K562 (cell line): ENCODE measurements around the gene SPINT1. TPM values are rescaled to one million over a fixed set of nuclear protein-coding genes. Genes with fewer than 3 reads are reported as not detected.

Experiments
- ASH1L ChIP-seq: fragments of 450-650 bp; IDR thresholded peaks from 2 replicates; pipeline ENCODE4 v1.6.1; 2018; ENCODE audit warnings: borderline replicate concordance, mild to moderate bottlenecking, low read depth; ENCODE audit not compliant: partially characterized antibody
- BACH1 ChIP-seq: fragments of 200-800 bp; sonication (Bioruptor generic); IDR thresholded peaks from 2 replicates; pipeline ENCODE4 v1.6.1; 2016; ENCODE audit warnings: missing genetic modification characterization, missing compliant biosample characterization
- CHD2 ChIP-seq: IDR thresholded peaks from 2 replicates; pipeline ENCODE4 v1.6.1; 2011; ENCODE audit warnings: low read depth, low read length
- CREM ChIP-seq: IDR thresholded peaks from 2 replicates; pipeline ENCODE4 v1.6.1; 2014; ENCODE audit warnings: antibody characterized with exemption, low read depth
- DPF2 ChIP-seq: fragments of 450-650 bp; IDR thresholded peaks from 2 replicates; pipeline ENCODE4 v1.6.1; 2016
- EGR1 ChIP-seq: fragments of 450-650 bp; conservative IDR thresholded peaks from 2 replicates; pipeline ENCODE4 v1.6.1; 2017; ENCODE audit warnings: mild to moderate bottlenecking
- EHMT2 ChIP-seq: fragments of 450-650 bp; IDR thresholded peaks from 2 replicates; pipeline ENCODE4 v1.6.1; 2018; ENCODE audit warnings: antibody characterized with exemption
- ELF1 ChIP-seq: fragments of 200-800 bp; sonication (Bioruptor generic); IDR thresholded peaks from 2 replicates; pipeline ENCODE4 v1.6.1; 2016; ENCODE audit warnings: missing genetic modification characterization, missing compliant biosample characterization
- HDAC2 ChIP-seq: fragments of 450-650 bp; IDR thresholded peaks from 2 replicates; pipeline ENCODE4 v1.6.1; 2016; ENCODE audit warnings: mild to moderate bottlenecking
- JUN ChIP-seq, 2 experiments: sonication (generic) in 1 of 2; formaldehyde crosslinking in 1 of 2; IDR thresholded peaks; 2 replicates each; pipeline versions ENCODE4 v1.6.1 to v1.8.0; 2012 to 2022; ENCODE audit warnings: borderline replicate concordance in 2 of 2, mild to moderate bottlenecking in 2 of 2, improper control_type of control experiment in 1 of 2, low read depth in 1 of 2, low read length in 1 of 2, missing genetic modification reagents in 1 of 2
- MYC ChIP-seq, 2 experiments: fragments of 250-450 bp in 1 of 2; sonication (Bioruptor Pico) in 1 of 2; IDR thresholded peaks; 2 replicates each; pipeline versions ENCODE4 v1.5.1 to v1.6.1; 2012 to 2021; ENCODE audit warnings: low read depth in 2 of 2, borderline replicate concordance in 1 of 2, improper control_type of control experiment in 1 of 2, low read length in 1 of 2, mild to moderate bottlenecking in 1 of 2, moderate library complexity in 1 of 2
- POLR2A ChIP-seq: fragments of 450-650 bp; conservative IDR thresholded peaks from 2 replicates; pipeline ENCODE4 v1.6.1; 2016
- PYGO2 ChIP-seq: fragments of 450-650 bp; IDR thresholded peaks from 2 replicates; pipeline ENCODE4 v1.6.1; 2016; ENCODE audit warnings: mild to moderate bottlenecking, missing genetic modification characterization, moderate library complexity, missing compliant biosample characterization
- SP1 ChIP-seq: sonication (generic); formaldehyde crosslinking; IDR thresholded peaks from 2 replicates; pipeline ENCODE4 v1.8.1; 2022; ENCODE audit warnings: mild to moderate bottlenecking, missing genetic modification reagents
- SRSF3 ChIP-seq: fragments of 200-400 bp; formaldehyde crosslinking; IDR thresholded peaks from 2 replicates; pipeline ENCODE4 v1.6.1; 2016; ENCODE audit warnings: mild to moderate bottlenecking, low read length, moderate library complexity; ENCODE audit not compliant: insufficient read depth
- TEAD1 ChIP-seq, 2 experiments: fragments of 450-650 bp in 1 of 2; sonication (generic) in 1 of 2; formaldehyde crosslinking; IDR thresholded peaks; 2 replicates each; pipeline versions ENCODE4 v1.4.0 to v1.8.0; 2020 to 2022; ENCODE audit warnings: mild to moderate bottlenecking in 2 of 2, missing genetic modification reagents in 1 of 2
- TEAD2 ChIP-seq: fragments of 450-650 bp; IDR thresholded peaks from 2 replicates; pipeline ENCODE4 v1.6.1; 2016; ENCODE audit warnings: missing genetic modification characterization, control low read depth, missing compliant biosample characterization
- ZC3H11A ChIP-seq: IDR thresholded peaks from 2 replicates; pipeline ENCODE4 v1.6.1; 2012; ENCODE audit warnings: low read depth, low read length, improper control_type of control experiment
- ZNF121 ChIP-seq: sonication (generic); formaldehyde crosslinking; conservative IDR thresholded peaks from 2 replicates; pipeline ENCODE4 v1.8.0; 2022; ENCODE audit warnings: missing genetic modification reagents
- ZNF699 ChIP-seq: fragments of 250-450 bp; sonication (Bioruptor Pico); IDR thresholded peaks from 2 replicates; pipeline ENCODE4 v1.8.0; 2021; ENCODE audit warnings: mild to moderate bottlenecking, moderate library complexity; ENCODE audit not compliant: insufficient replicate concordance
- polyA plus RNA-seq, 8 experiments: library from polyadenylated mRNA; depleted of rRNA in 4 of 8; stranded (reverse) in 5 of 8; unstranded in 3 of 8; fragments of >200 nt; fragmentation: Nextera tagmentation in 2 of 8; fragmentation: Illumina TruSeq in 1 of 8; extraction: Ambion mirVana in 2 of 8; extraction: Trizol in 1 of 8; gene quantifications; 2 replicates each; pipeline versions ENCODE4 v1.2.1 to v1.2.3, GENCODE V29; 2011 to 2014; ENCODE audit warnings: inconsistent platforms in 1 of 8, missing spikeins in 1 of 8
- total RNA-seq, 7 experiments: library from RNA; depleted of rRNA in 6 of 7; stranded (reverse); fragments of >200 nt in 6 of 7; fragmentation: Illumina TruSeq in 2 of 7; extraction: Trizol in 2 of 7; gene quantifications; 2 replicates each; pipeline versions ENCODE4 v1.2.1 to v1.2.3, GENCODE V29; 2011 to 2021; ENCODE audit warnings: low replicate concordance in 1 of 7
- TF ChIP-seq, protein P1 (sequence below): fragments of 450-650 bp; formaldehyde crosslinking; IDR thresholded peaks from 2 replicates; pipeline ENCODE4 v1.4.0; 2020; ENCODE audit warnings: mild to moderate bottlenecking, moderate library complexity
- TF ChIP-seq, protein P2 (sequence below), 2 experiments: fragments of 450-650 bp; IDR thresholded peaks; 2 replicates each; pipeline ENCODE4 v1.6.1; 2018; ENCODE audit warnings: mild to moderate bottlenecking in 2 of 2, low read depth in 1 of 2; ENCODE audit not compliant: partially characterized antibody in 2 of 2

The SPINT1 gene
- total and polyA plus RNA-seq, 9 of the 15 experiments (the other 6 are each of a cell fraction or from before 2014, with no cell fraction given), result 0.78 to 4.5 (median 1.5) TPM

DNA sequence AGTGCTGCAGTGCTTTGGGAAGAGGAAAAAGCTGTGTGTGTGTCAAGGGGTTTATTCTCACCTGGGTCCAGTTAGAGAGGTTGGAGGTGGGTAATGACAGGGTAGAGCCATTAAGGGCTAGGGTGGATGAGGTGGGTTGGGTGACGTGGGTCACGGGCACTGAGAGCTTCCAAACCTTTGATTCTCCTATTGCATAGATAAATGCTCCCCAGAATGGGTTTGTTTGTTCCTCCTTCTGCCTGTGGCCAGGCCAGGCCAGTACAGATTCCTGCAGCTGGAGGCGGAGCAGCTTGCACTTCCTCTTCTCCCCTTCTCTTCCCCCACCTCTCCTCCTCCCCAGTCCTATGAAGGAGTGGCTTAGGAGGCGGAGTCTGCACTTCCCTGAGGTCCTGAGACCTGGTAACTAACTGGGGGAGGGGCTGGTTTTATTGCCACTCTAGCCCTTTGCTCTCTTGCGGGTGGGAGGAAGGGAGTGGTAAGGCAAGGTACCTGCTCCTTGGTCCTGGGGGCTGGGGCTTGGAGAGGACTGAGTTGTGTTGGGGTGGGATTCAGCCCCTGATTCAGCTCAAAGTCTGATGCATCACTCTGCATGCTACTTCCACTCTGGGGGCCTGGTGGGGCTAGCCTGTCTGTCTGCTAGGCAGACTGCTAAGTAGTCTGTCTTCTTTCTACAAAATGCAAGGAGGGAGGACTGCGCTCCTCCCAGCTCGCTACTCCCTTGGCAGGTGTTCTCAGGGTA is 3.5 kb downstream of the SPINT1 start (continued):
- TF ChIP-seq SRSF3 (no peak), ELF1 (tag) (peak; percentile 49; the same call in 1 of the 2 replicates), ZNF121 (peak; percentile 60; the same call in 1 of the 2 replicates), POLR2A (peak; percentile 54), ASH1L (no peak), HDAC2 (peak; percentile 37; the same call in 1 of the 2 replicates), TEAD2 (peak; percentile 57; the same call in 1 of the 2 replicates), ZNF699 (CRISPR knock-in tag) (no peak), BACH1 (tag) (0 out of 2 replicates have a peak, but pooled peaks have one; percentile 26), ZC3H11A (no peak), JUN (IDR thresholded peaks at IDR 0.05; ENCODE audit: borderline replicate concordance, low read depth, low read length) (0 out of 2 replicates have a peak, but pooled peaks have one; percentile 16), JUN (CRISPR knock-in tag; IDR thresholded peaks at IDR 0.05; ENCODE audit: borderline replicate concordance) (no peak), MYC (IDR thresholded peaks at IDR 0.05; ENCODE audit: low read depth, low read length) (0 out of 2 replicates have a peak, but pooled peaks have one; percentile 37), MYC (CRISPR knock-in tag; IDR thresholded peaks at IDR 0.05; ENCODE audit: borderline replicate concordance, low read depth) (no peak), CHD2 (0 out of 2 replicates have a peak, but pooled peaks have one; percentile 17), TEAD1 (CRISPR knock-in tag; IDR thresholded peaks at IDR 0.05) (peak; percentile 31 to 76; a peak in 1 of 4 replicates), EHMT2 (no peak), CREM (0 out of 2 replicates have a peak, but pooled peaks have one; percentile 18), SP1 (0 out of 2 replicates have a peak, but pooled peaks have one; percentile 35), EGR1 (peak; percentile 42; the same call in 1 of the 2 replicates), DPF2 (peak; percentile 47; the same call in 1 of the 2 replicates), PYGO2 (no peak)
- TF ChIP-seq, protein P1, sequence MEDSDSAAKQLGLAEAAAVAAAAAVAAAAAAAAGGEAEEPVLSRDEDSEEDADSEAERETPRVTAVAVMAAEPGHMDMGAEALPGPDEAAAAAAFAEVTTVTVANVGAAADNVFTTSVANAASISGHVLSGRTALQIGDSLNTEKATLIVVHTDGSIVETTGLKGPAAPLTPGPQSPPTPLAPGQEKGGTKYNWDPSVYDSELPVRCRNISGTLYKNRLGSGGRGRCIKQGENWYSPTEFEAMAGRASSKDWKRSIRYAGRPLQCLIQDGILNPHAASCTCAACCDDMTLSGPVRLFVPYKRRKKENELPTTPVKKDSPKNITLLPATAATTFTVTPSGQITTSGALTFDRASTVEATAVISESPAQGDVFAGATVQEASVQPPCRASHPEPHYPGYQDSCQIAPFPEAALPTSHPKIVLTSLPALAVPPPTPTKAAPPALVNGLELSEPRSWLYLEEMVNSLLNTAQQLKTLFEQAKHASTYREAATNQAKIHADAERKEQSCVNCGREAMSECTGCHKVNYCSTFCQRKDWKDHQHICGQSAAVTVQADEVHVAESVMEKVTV, result no peak
- TF ChIP-seq, protein P2, sequence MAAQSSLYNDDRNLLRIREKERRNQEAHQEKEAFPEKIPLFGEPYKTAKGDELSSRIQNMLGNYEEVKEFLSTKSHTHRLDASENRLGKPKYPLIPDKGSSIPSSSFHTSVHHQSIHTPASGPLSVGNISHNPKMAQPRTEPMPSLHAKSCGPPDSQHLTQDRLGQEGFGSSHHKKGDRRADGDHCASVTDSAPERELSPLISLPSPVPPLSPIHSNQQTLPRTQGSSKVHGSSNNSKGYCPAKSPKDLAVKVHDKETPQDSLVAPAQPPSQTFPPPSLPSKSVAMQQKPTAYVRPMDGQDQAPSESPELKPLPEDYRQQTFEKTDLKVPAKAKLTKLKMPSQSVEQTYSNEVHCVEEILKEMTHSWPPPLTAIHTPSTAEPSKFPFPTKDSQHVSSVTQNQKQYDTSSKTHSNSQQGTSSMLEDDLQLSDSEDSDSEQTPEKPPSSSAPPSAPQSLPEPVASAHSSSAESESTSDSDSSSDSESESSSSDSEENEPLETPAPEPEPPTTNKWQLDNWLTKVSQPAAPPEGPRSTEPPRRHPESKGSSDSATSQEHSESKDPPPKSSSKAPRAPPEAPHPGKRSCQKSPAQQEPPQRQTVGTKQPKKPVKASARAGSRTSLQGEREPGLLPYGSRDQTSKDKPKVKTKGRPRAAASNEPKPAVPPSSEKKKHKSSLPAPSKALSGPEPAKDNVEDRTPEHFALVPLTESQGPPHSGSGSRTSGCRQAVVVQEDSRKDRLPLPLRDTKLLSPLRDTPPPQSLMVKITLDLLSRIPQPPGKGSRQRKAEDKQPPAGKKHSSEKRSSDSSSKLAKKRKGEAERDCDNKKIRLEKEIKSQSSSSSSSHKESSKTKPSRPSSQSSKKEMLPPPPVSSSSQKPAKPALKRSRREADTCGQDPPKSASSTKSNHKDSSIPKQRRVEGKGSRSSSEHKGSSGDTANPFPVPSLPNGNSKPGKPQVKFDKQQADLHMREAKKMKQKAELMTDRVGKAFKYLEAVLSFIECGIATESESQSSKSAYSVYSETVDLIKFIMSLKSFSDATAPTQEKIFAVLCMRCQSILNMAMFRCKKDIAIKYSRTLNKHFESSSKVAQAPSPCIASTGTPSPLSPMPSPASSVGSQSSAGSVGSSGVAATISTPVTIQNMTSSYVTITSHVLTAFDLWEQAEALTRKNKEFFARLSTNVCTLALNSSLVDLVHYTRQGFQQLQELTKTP (IDR thresholded peaks at IDR 0.05; ENCODE audit: low read depth in 1 of 2, partially characterized antibody in 2 of 2), result peak in 1 of 2 experiments; percentile 51
